Urinary bladder (tissue), 4 donors: Measurements from ENCODE around the gene THAP11. TPM values are rescaled to one million over a fixed set of nuclear protein-coding genes. Genes with fewer than 3 reads are reported as not detected.
"Not testable (repeated sequence)": the region's sequence is repeated elsewhere in the genome, so short reads cannot be mapped to it uniquely, and the experiment has no call there.

Experiments
- DNase-seq: peaks from one replicate; pipeline ENCODE4 v3.0.0-alpha.2; 2015; ENCODE audit errors: extremely low spot score
- H3K27ac ChIP-seq: one replicate; pipeline ENCODE4 v1.5.1; 2013; ENCODE audit warnings: low read depth, mild to moderate bottlenecking, moderate library complexity
- H3K36me3 ChIP-seq: one replicate; pipeline ENCODE4 v1.6.1; 2013; ENCODE audit warnings: mild to moderate bottlenecking, moderate library complexity; ENCODE audit not compliant: insufficient read depth
- H3K4me1 ChIP-seq: one replicate; pipeline ENCODE4 v1.6.1; 2013; ENCODE audit warnings: mild to moderate bottlenecking, moderate library complexity; ENCODE audit not compliant: insufficient read depth
- H3K4me3 ChIP-seq: one replicate; pipeline ENCODE4 v1.5.1; 2013; ENCODE audit warnings: low read depth, low read length
- WGBS: extraction: QIAGEN DNeasy Blood & Tissue Kit; methylation state at CpG from one replicate; pipeline ENCODE4 v1.1.7; 2013; 5-methylcytosine and 5-hydroxymethylcytosine counted together
- polyA plus RNA-seq: library from polyadenylated mRNA; stranded (reverse); fragments of 200-250 nt; gene quantifications from one replicate; pipeline ENCODE4 v1.2.3, GENCODE V29; 2013
- total RNA-seq: library from RNA; depleted of rRNA; stranded (reverse); fragments of >200 nt; gene quantifications from one replicate; pipeline ENCODE4 v1.2.3, GENCODE V29; 2014
- donor health status: healthy with polysubstance abuse.
- donor health status: healthy.

THAP11 gene
- total and polyA plus RNA-seq, 2 donors, result 27.2 to 42.2 TPM

- no peak overlapping the region for H3K4me3 ChIP-seq
- no peak overlapping the region for H3K27ac ChIP-seq
- no peaks in the 10 kb centered on the region for H3K4me1 ChIP-seq
- no peak for DNase-seq
- 92% methylated on average over 11 of the region's 11 CpGs for WGBS
- no peaks in the 10 kb centered on the region for H3K36me3 ChIP-seq
Observed at GRCh38 chr16:67820608-67821259, 21.4 kb upstream of the THAP11 start.

GRCh38 chr16:67822511-67822910, 19.6 kb upstream of the THAP11 start:
- Histone ChIP-seq H3K36me3 (no peaks in the 10 kb centered on the region), H3K4me3 (no peak overlapping the region), H3K4me1 (no peaks in the 10 kb centered on the region), H3K27ac (no peak overlapping the region)
- DNase-seq, result no peak
- 90% methylated on average over 2 of the region's 2 CpGs for WGBS

GRCh38 chr16:67825119-67825518, 17.0 kb upstream of the THAP11 start:
- Histone ChIP-seq H3K36me3 (peaks cover 3% of the 10 kb centered on the region), H3K4me1 (no peaks in the 10 kb centered on the region), H3K27ac (no peak overlapping the region), H3K4me3 (no peak overlapping the region)
- DNase-seq, result no peak
- 80% methylated on average over 8 of the region's 8 CpGs for WGBS

DNA sequence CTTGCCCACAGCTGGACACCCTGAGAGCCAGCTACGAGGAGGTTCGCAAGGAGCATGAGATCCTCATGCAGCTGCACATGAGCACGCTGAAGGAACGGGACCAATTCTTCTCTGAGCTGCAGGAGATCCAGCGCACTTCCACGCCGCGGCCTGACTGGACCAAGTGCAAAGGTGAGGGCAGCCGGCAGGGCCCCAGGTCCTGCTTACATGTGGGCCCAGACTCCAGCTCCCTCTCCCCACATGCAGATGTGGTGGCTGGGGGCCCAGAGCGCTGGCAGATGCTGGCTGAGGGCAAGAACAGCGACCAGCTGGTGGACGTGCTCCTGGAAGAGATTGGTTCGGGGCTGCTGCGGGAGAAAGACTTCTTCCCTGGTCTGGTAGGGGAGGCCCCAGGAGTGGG, 16.2 kb upstream of the THAP11 start:
- peaks cover 3% of the 10 kb centered on the region for H3K36me3 ChIP-seq
- no peak overlapping the region for H3K27ac ChIP-seq
- H3K4me1 ChIP-seq, result no peaks in the 10 kb centered on the region
- DNase-seq, result no peak
- WGBS, result 90% methylated on average over 14 of the region's 14 CpGs
- no peak overlapping the region for H3K4me3 ChIP-seq

- no peaks in the 10 kb centered on the region for H3K4me1 ChIP-seq
- H3K27ac ChIP-seq, result no peak overlapping the region
- no peak for DNase-seq
- H3K4me3 ChIP-seq, result no peak overlapping the region
- WGBS, result 94% methylated on average over 4 of the region's 4 CpGs
- H3K36me3 ChIP-seq, result peaks cover 3% of the 10 kb centered on the region
Observed at GRCh38 chr16:67828651-67829050, 13.5 kb upstream of the THAP11 start.

DNA sequence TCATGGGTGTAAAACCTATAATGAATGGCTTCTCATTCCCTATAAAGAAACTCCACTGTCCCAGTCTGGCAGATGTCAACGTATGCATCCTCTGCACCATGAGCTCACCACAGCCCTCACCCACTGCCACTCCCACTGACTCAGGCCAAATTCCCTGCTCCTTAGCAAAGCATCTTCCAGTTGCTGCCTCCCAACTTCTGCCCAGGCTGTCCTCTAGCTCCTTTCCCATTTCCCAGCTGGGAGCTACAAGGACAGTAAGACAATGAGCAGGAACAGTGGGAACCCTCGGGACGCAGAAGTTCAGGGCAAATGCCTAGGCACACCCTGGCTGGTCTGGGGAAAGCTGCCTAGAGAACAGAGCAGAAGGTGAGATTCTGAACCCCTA, 9.1 kb upstream of the THAP11 start:
- peaks cover 3% of the 10 kb centered on the region for H3K36me3 ChIP-seq
- peak overlapping the region; percentile 69 for H3K4me3 ChIP-seq
- no peak for DNase-seq
- no peak overlapping the region for H3K27ac ChIP-seq
- H3K4me1 ChIP-seq, result no peaks in the 10 kb centered on the region
- WGBS, result 0% methylated on average over 3 of the region's 3 CpGs

DNA sequence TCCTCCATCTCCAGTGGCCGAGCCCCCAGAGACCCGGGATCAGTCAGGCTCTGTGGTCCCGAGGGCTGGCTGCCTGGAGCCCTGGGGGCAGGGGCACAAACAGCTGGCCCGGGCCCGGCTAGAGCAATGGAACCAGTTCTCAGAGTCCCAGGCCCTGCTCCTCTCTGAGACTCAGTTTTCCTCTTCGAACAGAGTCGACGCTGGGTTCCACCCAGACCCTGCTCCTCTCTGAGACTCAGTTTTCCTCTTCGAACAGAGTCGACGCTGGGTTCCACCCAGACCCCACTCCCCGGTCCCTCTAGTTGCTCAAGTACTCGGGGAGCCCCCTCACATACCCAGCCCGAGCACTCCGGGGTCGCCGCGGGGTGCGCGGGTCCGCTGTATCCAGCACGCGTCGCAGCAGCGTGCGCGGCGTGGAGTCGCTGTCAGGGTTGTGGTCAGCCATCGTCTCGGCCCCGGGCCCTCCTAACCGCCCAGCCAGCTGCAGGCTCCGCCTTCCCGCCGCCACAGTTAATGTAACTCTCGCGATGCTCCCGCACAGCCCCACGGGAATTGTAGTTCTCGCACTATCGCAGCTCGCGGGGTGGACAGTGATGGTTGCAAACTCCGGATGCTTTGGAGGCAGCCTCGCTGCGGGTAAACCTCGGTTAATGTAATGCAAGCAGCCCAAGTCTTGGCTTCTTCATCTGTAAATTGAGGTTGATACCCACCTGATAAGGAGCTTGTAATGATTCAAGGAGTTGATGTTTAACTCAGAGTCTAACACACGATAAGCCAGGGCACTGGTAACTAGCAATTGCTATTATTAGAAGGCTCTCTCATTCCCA, 8.5 kb upstream of the THAP11 start:
- Histone ChIP-seq H3K36me3 (peaks cover under 1% of the 10 kb centered on the region), H3K4me1 (no peaks in the 10 kb centered on the region), H3K27ac (peak overlapping the region; percentile 57), H3K4me3 (peak overlapping the region; percentile 69)
- under 1% methylated on average over 49 of the region's 49 CpGs for WGBS
- peak; percentile 84 for DNase-seq

GRCh38 chr16:67834242-67834614, 7.9 kb upstream of the THAP11 start:
- WGBS, result 81% methylated on average over 10 of the region's 10 CpGs

DNA sequence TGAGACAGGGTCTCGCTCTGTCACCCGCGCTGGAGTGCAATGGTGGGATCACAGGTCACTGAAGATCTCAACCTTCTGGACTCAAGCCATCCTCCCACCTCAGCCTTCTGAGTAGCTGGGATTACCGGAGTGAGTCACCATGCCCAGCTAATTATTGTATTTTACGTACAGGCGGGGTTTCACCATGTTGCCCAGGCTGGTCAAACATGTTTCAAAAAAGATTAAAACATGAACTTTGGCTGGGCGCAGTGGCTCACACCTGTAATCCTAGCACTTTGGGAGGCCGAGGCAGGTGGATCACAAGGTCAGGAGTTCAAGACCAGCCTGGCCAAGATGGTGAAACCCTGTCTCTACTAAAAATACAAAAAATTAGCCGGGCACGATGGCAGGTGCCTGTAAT, 4.9 kb upstream of the THAP11 start:
- H3K4me3 ChIP-seq, DNase-seq, H3K36me3 ChIP-seq, H3K27ac ChIP-seq, H3K4me1 ChIP-seq: not testable (repeated sequence)
- WGBS, result 93% methylated on average over 10 of the region's 10 CpGs

More at GRCh38 chr16:67834242-67834614, 7.9 kb upstream of the THAP11 start:
- no peak for DNase-seq
- Histone ChIP-seq H3K4me3 (peak overlapping the region; percentile 69), H3K27ac (no peak overlapping the region), H3K4me1 (no peaks in the 10 kb centered on the region), H3K36me3 (no peaks in the 10 kb centered on the region)

- Histone ChIP-seq H3K27ac (no peak overlapping the region), H3K4me3 (no peak overlapping the region), H3K36me3 (no peaks in the 10 kb centered on the region), H3K4me1 (no peaks in the 10 kb centered on the region)
- DNase-seq, result no peak
- WGBS, result 87% methylated on average over 2 of the region's 2 CpGs
Observed at GRCh38 chr16:67837811-67838210, 4.3 kb upstream of the THAP11 start.

DNA sequence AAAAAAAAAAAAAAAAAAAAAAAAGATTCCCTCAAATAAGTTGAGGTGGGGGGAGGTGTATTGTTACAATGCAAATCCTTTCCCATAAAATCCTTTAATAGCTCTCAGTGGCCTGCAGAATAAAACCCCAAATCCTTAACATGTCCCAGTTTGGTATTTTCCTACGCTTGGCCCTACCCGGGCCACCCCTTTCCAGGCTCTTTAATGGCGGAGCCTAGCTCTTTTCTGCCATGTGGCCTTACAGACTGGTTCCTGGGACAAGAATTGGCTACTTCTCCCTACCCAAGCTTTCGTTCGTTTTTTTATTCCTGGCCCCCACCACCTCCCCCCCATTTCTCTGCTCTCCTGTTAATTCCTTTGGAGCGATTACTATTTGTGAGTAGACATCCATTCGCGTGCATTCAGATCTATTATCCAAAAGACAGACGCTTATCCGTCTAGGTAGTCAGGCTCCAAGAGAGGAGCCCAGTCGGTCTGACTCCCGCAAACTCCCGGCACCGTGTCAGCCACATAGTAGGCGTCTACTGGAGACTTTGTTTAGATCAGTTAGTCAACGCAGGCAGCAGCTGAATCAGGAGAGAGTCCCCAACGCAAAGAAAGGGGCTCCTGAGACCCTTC, 813 bp upstream of the THAP11 start:
- Histone ChIP-seq H3K27ac (no peak overlapping the region), H3K36me3 (no peaks in the 10 kb centered on the region), H3K4me3 (no peak overlapping the region), H3K4me1 (no peaks in the 10 kb centered on the region)
- DNase-seq, result no peak
- WGBS, result 36% methylated on average over 17 of the region's 17 CpGs

DNA sequence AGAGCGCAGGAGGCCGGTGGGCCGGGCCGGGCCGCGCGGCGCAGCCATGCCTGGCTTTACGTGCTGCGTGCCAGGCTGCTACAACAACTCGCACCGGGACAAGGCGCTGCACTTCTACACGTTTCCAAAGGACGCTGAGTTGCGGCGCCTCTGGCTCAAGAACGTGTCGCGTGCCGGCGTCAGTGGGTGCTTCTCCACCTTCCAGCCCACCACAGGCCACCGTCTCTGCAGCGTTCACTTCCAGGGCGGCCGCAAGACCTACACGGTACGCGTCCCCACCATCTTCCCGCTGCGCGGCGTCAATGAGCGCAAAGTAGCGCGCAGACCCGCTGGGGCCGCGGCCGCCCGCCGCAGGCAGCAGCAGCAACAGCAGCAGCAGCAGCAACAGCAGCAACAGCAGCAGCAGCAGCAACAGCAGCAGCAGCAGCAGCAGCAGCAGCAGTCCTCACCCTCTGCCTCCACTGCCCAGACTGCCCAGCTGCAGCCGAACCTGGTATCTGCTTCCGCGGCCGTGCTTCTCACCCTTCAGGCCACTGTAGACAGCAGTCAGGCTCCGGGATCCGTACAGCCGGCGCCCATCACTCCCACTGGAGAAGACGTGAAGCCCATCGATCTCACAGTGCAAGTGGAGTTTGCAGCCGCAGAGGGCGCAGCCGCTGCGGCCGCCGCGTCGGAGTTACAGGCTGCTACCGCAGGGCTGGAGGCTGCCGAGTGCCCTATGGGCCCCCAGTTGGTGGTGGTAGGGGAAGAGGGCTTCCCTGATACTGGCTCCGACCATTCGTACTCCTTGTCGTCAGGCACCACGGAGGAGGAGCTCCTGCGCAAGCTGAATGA, 606 bp downstream of the THAP11 start:
- Histone ChIP-seq H3K36me3 (no peaks in the 10 kb centered on the region), H3K27ac (peak overlapping the region; percentile 99), H3K4me3 (peak overlapping the region; percentile 59), H3K4me1 (no peaks in the 10 kb centered on the region)
- DNase-seq, result no peak
- under 1% methylated on average over 67 of the region's 67 CpGs for WGBS

- Histone ChIP-seq H3K4me3 (peak overlapping the region; percentile 59), H3K27ac (no peak overlapping the region), H3K4me1 (peaks cover 3% of the 10 kb centered on the region), H3K36me3 (no peaks in the 10 kb centered on the region)
- 3% methylated on average over 11 of the region's 11 CpGs for WGBS
- no peak for DNase-seq
Observed at GRCh38 chr16:67843343-67843765, 1.2 kb downstream of the THAP11 start.
